Fibroblast of villous mesenchyme (primary cell): Measurements from ENCODE around the gene AVEN. TPM values are rescaled to one million over a fixed set of nuclear protein-coding genes. Genes with fewer than 3 reads are reported as not detected.

ENCODE experiments used
- DNase-seq: peaks from one replicate; pipeline ENCODE4 v3.0.0-alpha.2; 2010; ENCODE audit warnings: low read depth
- H3K4me3 ChIP-seq: 2 replicates; pipeline ENCODE4 v1.5.1; 2011; ENCODE audit warnings: low read depth, mild to moderate bottlenecking, low read length
- total RNA-seq: library from RNA; depleted of rRNA; stranded (reverse); fragments of >200 nt; gene quantifications from 2 replicates; pipeline ENCODE4 v1.2.3, GENCODE V29; 2012
- TF ChIP-seq, protein P1 (sequence below): IDR thresholded peaks from 2 replicates; pipeline ENCODE4 v1.5.1; 2012; ENCODE audit warnings: low read depth, mild to moderate bottlenecking, low read length; ENCODE audit not compliant: insufficient read depth

The AVEN gene
- total RNA-seq, 1 donor, result 37.1 TPM

DNA sequence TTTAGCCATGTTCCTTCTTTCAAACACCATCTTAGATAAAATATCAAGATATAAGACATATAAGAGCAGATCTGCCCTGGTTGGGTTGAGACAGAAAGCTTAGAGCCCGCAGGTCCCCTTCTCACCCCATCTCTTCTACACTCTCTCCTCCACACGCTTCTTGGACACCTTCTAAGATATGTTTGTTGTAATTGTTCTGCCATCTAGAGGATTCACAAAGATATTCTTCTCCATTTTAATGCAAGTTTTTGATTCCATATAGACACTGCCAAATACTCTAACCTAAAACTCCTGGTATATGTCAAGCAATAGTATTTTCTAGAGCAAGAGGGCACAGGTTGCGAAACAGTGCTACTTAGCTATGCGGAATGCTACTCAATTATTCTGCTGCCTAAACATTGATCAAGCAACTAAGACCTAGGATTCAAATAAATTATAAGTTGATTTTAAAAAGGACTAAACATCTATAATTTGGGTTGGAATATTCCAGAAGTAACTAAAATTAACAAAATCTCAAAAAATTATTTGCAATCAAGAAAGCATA is 63.9 kb downstream of the AVEN start:
- H3K4me3 ChIP-seq, result no peak overlapping the region
- TF ChIP-seq, protein P1, sequence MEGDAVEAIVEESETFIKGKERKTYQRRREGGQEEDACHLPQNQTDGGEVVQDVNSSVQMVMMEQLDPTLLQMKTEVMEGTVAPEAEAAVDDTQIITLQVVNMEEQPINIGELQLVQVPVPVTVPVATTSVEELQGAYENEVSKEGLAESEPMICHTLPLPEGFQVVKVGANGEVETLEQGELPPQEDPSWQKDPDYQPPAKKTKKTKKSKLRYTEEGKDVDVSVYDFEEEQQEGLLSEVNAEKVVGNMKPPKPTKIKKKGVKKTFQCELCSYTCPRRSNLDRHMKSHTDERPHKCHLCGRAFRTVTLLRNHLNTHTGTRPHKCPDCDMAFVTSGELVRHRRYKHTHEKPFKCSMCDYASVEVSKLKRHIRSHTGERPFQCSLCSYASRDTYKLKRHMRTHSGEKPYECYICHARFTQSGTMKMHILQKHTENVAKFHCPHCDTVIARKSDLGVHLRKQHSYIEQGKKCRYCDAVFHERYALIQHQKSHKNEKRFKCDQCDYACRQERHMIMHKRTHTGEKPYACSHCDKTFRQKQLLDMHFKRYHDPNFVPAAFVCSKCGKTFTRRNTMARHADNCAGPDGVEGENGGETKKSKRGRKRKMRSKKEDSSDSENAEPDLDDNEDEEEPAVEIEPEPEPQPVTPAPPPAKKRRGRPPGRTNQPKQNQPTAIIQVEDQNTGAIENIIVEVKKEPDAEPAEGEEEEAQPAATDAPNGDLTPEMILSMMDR, result no peak
- DNase-seq, result no peak

DNA sequence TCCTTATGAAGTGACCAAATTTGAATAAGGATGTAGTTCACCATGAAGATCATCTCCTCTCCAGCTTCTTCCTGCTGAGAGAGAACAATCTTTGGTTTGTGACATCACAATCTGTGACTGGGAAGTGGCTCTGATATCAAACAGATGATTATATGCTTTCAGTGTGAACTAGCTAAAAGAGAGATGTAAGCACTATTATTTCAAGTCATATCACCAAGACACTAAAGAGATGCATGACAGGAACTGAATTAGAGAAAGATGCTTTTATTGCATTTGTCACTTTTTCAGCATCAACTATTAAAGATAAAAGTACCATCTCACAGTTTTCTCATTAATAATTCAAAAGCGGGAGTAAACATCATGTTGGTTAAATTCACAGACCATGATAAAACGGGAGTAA is 67.2 kb downstream of the AVEN start:
- no peak overlapping the region for H3K4me3 ChIP-seq
- TF ChIP-seq, protein P1, result no peak
- DNase-seq, result no peak

DNA sequence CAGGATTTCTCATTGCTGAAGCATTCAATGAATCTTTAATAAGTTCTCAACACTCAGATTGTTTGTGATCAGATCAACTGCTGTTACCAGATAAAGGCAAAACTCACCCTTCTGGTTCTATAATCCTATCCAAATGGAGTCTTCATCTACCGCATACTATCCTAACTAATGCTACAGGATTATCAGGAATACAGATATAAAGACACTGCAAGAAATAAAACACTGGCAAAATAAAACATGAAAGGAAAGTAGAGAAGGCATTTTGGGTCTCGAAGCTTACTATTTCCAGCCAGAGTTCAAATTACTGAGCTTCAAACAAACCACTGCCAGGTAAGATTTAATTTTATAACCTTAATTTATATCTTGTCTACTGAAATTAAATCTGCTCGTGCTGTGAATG is 70.2 kb downstream of the AVEN start:
- TF ChIP-seq, protein P1, result no peak
- DNase-seq, result no peak
- no peak overlapping the region for H3K4me3 ChIP-seq

DNA sequence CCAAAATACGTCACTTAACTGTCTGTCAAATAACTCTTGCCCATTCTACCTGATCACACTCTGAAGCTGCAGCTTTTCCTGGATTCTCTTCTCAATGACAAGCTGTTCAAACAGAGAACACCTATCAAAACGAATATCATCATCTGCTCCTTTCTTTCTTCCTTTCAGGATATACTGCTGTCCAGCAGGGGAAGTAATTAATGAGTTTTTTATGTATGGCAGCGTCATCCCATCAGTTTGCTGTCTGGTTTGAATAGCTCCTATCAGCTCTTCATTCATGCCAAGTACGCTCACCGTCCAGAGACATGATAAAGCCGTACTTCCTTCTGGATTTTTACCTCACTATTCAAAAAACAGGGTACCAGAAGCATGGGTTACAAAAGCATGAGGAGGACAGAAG is 70.8 kb downstream of the AVEN start, which contains the start of gene CHRM5:
Gene CHRM5 (plus strand): TSS at position 274 of the 400 bp plus-strand sequence. CDS start 94,221 bp downstream, outside the sequence.
- DNase-seq, result no peak
- no peak within 1 kb of the TSS for H3K4me3 ChIP-seq
- TF ChIP-seq, protein P1, result no peak

DNA sequence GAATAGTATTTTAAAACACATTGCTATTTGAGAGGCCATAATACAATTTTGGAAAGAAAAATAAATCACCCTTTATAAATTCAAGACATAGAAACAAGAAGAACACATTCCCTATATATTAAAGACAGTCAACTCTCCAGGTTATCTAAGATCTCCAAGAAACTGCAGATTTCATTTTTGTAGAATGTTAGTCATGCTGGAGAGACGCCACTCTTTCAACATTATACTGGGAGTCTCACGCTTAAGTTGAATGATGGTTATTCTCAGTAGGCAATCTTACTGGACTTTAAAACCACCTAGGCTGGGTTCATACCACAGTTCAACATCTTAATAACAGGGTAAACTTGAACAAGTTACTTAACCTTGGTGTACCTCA is 74.4 kb downstream of the AVEN start:
- H3K4me3 ChIP-seq, result no peak overlapping the region
- DNase-seq, result no peak
- TF ChIP-seq, protein P1, result no peak

DNA sequence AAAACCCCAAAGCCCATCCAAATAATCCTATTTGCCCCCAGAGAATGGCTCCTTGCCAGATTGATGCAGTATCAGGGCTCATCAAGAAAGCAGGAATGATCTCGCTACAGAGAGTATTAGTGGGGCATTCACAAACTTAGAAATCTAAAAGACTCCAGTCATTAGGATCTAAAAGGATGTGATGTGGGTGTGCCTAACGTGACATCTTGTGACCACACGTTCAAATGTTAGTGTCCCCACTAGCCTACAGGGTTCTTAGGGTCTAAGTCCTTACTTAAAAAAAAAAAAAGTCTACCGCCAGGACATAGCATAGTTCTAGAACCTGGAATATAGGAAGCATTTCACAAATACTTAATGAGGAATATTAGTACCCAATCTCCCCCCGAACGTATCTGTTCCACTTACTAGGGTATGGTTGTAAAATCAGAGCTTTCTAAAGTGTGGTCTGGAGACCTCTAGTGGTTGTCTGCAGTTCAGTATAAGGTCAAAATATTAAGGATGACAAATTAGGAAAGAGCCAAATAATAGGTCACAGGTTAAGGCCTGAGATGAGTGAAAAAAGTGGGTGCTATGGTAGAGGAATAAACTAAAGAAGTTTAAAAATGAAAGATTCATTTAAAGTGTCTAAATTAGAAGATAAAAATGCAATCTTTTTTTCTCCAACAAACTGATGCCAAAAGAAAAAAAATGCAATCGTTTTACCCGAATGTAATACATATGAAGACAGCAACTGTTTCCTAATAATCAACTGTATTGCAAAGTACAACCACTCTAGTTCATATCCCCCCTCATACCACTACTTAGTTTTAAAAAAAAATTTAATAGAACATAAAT is 75.0 kb downstream of the AVEN start:
- peak; percentile 49 for DNase-seq
- TF ChIP-seq, protein P1, result peak; percentile 81
- H3K4me3 ChIP-seq, result no peak overlapping the region

DNA sequence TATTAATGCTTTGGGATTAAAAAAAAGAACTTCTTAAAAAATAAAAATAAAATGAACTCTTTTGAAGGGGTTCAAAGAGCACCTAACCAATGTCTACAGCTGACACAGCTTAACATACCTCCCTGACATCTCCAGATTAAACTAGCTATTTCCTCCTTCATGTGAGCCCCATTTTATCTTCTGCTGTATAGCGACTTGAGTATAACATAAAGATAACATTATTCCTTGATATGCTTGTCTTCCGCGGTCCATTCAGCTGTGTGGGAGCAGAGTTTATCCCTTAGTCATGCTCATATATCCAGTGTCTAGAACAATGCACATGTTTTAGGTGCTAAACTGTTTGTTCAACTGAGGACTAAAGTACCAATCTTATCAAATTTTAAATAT is 78.5 kb downstream of the AVEN start:
- no peak overlapping the region for H3K4me3 ChIP-seq
- no peak for DNase-seq
- TF ChIP-seq, protein P1, result no peak
